SH-SY5Y (cell line): ENCODE data around the gene FAM47E.

Experiments
- GATA2 ChIP-seq: IDR thresholded peaks from 2 replicates; pipeline ENCODE4 v1.6.1; 2011; ENCODE audit warnings: mild to moderate bottlenecking, low read depth, low read length
- GATA3 ChIP-seq: IDR thresholded peaks from 2 replicates; pipeline ENCODE4 v1.6.1; 2011; ENCODE audit warnings: low read depth, mild to moderate bottlenecking, low read length, moderate library complexity

GRCh38 chr4:76309939-76310550, 58.5 kb downstream of the FAM47E start:
- no peak for TF ChIP-seq GATA3
- TF ChIP-seq GATA2, result no peak
